Measurements from ENCODE around the gene CXCL5.
"Not testable (repeated sequence)": the region's sequence is repeated elsewhere in the genome, so short reads cannot be mapped to it uniquely, and the experiment has no call there.

The CXCL5 gene

DNA sequence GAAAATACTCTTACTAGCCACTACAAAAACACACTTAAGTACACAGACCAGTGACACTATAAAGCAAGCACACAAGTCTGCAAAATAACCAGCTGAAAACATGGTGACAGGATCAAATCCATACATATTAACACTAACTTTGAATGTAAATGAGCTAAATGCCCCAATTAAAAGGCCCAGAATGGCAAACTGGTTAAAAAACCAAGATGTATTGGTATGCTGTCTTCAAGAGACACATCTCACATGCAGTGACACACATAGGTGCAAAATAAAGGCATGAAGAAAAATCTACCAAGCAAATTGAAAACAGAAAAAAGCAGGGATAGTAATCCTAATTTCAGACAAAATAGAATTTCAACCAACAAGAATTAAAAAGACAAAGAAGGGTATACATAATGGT lies 27.5 kb downstream of the CXCL5 start:
- no peak for DNase-seq (ENCODE audit: low spot score)

DNA sequence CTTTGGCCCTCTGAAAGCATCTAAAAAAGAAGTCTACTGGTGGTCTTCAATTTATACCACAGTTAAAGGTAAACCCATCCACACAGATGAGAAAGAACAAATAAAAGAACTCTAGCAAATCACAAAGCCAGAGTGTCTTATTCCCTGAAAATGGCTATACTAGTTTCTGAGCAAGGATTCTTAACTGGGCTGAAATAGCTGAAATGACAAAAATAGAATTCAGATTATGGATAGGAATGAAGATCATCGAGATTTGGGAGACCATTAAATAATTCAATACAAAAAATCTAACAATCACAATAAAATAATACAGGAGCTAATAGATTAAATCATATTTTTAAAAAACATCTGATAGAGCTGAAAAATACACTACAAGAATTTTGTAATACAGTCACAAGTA lies 28.5 kb downstream of the CXCL5 start:
- DNase-seq (ENCODE audit: low spot score), result no peak

DNA sequence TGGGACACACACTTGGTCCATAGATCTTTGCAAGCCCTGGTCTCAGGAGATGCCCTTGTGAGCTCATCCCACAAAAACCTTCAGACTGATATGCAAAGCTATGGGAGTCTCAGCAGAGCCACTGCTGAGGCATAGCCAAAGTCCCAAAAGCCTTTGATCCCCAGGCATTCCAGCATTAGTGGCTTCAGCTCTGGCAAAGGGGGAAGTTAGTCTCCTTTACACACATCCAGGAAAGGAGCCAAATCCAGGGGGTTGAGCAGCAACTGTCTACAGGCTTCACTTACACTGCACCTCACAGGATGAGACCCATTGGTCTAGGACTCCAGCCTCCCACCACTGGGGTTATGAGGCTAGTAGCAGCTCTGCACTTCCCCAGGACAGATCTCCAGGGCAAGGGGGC lies 30.6 kb downstream of the CXCL5 start:
- DNase-seq (ENCODE audit: low spot score), result no peak

DNA sequence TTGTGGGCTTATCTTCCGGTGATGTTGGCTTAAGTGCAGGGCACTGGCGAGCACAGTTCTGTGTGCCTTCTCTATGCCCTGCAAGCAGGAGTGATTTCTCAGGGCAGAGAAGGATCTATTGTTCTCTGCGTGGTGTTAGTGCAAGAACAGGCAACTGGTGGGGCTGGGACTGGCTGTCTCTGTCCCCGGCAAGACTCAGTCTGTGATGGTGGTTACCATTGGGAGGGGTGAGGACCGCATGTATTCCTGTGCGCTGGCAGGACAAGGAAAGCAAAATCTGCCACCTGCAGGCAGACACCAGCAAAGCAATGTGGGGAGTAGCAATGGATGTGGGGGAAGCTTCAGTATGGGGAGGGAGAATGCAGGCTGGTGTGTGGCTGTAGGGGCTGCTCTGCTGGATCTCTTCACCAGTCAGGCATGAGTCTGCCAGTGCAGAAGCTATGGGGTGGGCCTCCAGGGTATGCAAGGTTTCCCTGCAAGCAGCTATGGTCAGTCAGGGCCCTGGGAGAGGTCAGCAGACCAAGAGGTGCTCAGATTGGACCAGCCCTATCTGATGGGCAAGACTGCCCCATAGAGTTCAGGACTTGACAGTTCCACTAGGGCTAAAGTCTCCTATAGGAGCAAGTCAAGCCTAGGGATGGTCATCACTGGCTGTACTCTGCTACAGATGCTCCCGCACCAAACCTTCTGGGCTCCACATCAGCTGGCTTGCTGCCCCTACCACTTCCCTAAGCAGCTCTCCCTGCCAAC lies 33.4 kb downstream of the CXCL5 start:
- DNase-seq (ENCODE audit: low spot score), result peak; percentile 11

DNA sequence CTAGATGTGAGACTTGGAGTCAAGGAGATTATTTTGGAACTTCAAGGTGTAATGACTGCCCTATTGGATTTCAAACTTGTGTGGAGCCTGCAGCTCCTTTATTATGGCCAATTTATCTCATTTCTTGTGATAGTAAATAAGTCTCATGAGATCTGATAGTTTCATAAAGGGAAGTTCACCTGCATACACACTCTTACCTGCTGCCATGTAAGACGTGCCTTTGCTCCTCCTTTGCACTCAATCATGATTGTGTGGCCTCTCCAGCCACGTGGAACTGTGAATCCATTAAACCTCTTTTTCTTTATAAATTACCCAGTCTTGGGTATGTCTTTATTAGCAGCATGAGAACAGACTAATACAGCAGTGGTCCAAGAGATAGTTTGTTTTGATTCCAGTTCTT lies 35.8 kb downstream of the CXCL5 start:
- no peak for DNase-seq (ENCODE audit: low spot score)

DNA sequence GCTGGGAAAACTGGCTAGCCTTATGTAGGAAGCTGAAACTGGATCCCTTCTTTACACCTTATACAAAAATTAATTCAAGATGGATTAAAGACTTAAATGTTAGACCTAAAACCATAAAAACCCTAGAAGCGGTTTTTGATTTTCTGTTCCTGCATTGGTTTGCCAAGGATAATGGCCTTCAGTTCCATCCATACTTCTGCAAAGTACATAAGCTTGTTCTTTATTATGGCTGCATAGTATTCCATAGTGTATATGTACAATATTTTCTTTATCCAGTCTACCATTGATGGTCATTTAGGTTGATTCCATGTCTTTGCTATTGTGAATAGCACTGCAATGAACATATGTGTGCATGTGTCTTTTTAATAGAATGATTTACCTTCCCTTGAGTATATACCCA lies 39.4 kb downstream of the CXCL5 start:
- DNase-seq (ENCODE audit: low spot score), result not testable (repeated sequence)

DNA sequence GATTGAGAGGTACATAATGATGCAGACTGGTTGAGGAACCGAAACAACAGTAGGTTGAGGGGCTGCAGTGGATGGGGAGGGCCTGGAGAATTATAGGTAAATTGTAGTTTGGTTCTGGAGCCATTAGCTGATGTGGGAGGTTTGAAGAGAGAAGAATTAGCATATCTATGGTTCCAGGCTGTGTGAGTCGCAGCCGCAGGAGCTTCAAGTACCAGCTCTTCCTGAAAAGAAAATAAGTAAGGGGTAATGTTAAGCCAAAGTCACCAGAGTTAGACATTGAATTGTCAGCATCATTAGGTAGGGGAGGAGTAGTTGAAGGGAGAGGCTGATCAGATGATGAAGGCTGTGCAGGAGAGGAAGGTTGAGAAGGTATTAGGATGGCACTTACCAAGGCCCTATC lies 46.1 kb downstream of the CXCL5 start:
- no peak for DNase-seq (ENCODE audit: low spot score)

DNA sequence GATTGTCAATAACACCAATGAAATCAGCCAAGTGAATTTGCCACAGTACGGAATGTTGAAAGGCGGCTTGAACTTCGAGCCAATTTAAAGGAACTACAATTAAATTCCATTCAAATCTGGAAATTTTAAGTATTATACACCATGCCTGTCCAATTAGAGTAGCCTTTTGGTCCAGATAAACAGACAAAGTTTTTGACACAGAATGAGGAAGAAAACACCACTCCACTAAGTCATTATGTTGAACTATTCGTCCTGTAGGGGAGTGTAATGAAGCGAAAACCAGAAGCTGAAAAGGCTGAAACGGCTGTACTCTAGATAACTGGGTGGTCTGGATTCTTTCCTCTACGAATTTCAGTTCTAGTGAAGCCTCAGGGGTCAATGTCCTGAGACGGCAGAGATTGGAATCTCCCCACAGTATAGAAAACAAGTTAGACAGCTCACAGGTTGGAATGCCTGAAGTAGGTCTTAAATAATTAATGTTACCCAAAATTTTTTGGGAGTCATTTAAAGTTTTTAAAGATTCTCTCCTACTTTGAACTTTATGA lies 48.0 kb downstream of the CXCL5 start:
- DNase-seq (ENCODE audit: low spot score), result not testable (repeated sequence)

DNA sequence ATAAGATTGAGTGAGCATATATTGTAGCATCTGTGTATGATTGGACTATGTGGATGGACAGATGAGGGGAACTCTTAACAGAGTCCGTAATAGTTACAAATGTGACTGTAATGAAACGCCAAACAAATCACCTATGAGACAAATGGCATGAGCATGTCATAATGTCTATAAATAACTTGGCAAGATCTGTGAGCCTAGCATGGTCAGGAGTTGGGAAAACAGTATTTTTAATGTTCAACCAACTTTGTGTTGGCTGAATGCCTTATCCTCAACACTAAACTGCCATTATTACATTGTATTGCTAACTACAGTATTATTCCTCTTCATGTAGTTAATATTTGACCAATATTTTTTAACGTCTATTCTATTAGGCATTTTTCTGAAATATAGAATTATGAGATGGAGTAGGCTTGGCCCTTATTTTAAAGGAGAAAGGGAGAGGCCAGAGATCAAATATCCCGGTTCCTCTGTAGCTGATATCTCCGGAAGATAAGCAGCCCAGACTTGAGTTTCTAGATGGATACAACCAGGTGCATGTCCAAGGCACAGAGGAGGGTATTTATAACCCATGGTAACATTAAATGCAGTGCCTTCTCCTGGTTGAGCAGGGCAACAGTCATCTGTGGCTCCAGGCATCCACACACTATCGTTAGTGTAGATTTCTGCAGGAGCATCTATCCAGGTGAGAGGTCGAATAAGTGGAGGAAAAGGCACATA lies 49.3 kb downstream of the CXCL5 start:
- no peak for DNase-seq (ENCODE audit: low spot score)

DNA sequence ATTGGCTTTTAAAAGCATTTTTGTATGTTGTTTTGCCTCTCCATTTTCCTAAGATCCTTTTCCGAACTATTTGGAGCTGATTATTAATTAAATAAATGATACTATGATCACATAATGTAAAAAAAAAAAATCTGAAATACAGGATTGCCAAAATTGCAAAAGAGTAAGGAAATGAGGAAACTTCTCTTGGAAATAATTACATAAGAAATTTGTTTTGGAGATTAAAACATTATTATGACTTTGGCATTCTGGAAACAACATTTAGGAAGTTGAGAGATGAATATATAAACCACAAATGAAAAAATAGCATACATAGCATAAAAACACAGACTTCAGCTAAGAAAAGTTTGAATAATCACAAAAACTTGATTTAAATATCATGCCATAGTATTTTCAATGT lies 50.2 kb downstream of the CXCL5 start:
- DNase-seq (ENCODE audit: low spot score), result no peak

DNA sequence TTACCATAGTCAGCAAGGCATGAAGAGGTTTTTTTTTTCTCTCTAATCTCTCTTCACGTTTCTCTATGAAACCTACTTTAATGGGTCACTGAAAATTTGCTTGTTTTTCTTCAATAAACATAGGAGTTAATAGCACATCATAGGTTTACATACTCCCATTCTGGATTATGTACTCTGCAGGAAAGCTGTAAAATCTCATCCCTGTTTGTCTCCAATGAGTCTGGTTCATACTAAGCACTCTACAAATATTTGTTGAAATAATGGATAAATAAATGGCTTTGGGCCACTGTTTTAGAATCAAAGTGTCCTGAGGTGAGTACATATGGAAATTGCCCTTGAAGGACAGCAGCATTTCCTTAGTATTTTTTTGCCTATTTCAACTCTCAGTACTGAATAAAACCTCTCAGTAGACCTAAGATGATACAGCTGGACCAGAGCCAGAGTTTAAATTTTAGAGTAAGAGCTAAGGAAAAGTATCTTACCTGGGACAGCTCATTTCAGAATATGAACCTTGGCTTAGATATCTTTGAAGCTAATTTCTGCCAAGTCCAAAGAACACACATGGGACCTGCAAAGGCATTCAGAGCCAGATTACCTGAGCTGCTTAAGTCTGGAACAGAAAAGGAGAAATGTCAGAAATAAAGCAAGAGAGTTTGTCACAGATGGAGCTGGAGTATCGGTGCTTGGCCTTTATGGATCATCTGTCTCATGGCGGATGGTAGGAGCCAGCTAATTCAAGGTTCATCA lies 51.1 kb downstream of the CXCL5 start:
- no peak for DNase-seq (ENCODE audit: low spot score)

DNA sequence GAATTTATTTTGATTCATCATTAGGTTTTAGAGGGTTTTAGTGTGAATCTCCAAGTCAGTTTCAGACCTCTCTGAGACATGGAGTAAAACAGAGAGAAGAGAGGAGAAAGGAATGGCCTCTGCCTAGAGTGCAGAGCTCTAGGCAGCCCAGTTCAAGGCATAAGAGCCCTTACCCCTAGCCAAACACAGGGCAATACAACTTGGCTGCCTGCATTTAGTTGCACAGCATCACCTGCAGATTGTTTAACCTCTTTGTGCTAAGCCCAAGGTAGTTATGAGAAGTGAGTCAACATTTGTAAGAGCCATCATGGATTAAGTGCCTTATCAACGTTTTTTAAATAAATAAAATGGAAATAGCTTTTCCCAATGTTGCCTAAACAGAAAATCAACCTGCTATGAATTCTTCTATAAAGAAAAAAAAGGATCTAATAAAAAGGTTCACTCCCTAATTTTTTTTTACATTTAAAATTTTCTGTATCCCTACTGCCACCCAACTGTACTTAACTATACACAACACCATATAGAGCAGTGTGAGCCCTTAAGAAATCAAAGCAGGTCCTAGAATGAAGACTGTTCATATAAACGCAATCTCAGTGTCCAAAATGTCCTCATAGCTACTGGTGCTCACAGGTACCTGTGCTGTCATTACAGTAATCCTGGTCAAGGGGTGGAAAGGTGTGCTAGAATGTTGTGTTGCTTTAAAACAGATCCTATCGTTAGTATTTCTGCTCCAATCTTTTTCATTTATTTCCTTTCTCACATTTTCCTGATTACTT lies 52.6 kb downstream of the CXCL5 start:
- no peak for DNase-seq (ENCODE audit: low spot score)
